Central memory CD8-positive, alpha-beta T cell (primary cell): ENCODE measurements around the gene TMEM91.

Experiments
- ATAC-seq: fragments of 150-1000 bp; cut with Tn5 transposase; replicated peaks from 2 replicates; pipeline ENCODE4 v1.10.0; 2022; ENCODE audit warnings: mild to moderate bottlenecking, moderate FRiP score, moderate number of reproducible peaks; ENCODE audit not compliant: poor library complexity, severe bottlenecking; ENCODE audit errors: extremely low read depth
- DNase-seq, 2 donors: peaks; one replicate each; pipeline ENCODE4 v3.0.0; 2021; ENCODE audit warnings: low spot score in 2 of 2
- H3K27ac Mint-ChIP-seq: one replicate; pipeline ENCODE4 v1.8.0; 2022; ENCODE audit warnings: low read depth, mild to moderate bottlenecking, moderate library complexity, mixed read lengths
- H3K27me3 Mint-ChIP-seq: one replicate; pipeline ENCODE4 v1.8.0; 2022; ENCODE audit warnings: mixed read lengths
- H3K36me3 Mint-ChIP-seq: one replicate; pipeline ENCODE4 v1.8.0; 2022; ENCODE audit warnings: mild to moderate bottlenecking, moderate library complexity, mixed read lengths; ENCODE audit not compliant: insufficient read depth
- H3K4me1 Mint-ChIP-seq: one replicate; pipeline ENCODE4 v1.8.0; 2022; ENCODE audit warnings: mixed read lengths
- H3K4me3 Mint-ChIP-seq: one replicate; pipeline ENCODE4 v1.8.0; 2022; ENCODE audit warnings: mild to moderate bottlenecking, moderate library complexity, mixed read lengths
- H3K9me3 Mint-ChIP-seq: one replicate; pipeline ENCODE4 v1.8.0; 2022; ENCODE audit warnings: mixed read lengths

Gene TMEM91

DNA sequence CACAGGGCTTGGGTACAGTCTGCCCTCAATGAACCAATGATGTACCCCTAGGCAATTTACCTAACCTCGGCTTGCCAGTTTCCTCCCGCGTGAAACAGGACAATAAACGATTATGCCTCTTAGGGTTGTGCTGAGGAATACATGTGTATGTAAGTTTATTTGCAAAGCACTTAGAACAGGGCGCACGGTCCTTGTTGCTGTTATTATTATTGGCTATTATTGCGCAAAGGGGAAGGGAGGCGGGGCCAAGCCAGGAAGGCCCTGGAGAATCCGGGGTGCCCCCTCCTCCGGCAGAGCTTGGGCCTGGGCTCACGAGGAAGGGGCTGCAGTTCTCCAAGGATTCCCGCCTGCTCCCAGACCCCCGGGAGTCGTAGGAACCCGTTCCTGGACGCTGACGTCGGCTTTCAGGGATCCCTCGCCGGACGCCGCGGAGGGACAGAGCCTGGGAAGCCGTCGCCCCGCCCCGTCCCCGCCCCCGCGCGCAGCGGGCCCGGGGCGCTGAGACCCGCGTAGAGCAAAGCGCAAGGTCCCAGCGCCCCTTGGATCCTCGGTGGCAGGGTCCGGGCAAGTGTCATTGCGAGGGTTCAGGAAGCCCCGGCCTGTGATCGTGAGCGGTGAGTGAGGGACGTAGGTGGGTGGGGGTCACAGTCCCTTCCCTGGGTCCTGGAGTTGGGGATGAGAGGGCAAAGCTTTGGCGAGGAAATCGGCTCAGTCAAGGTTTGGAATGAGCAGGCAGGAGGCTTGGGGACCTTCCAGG is at the start of gene TMEM91:
TMEM91 (plus strand) TSS at position 293 of the 757 bp plus-strand sequence. CDS start 1,777 bp downstream, outside the sequence.
- H3K27me3 Mint-ChIP-seq: no peaks in the 10 kb centered on the region
- ATAC-seq (peak; percentile 56), DNase-seq (no peak)
- no peaks in the 10 kb centered on the region for H3K9me3 Mint-ChIP-seq
- H3K36me3 Mint-ChIP-seq: peaks cover 4% of the 10 kb centered on the region
- H3K27ac Mint-ChIP-seq: peak within 1 kb of the TSS; percentile 29
- peak within 1 kb of the TSS; percentile 62 for H3K4me3 Mint-ChIP-seq
- H3K4me1 Mint-ChIP-seq: peaks cover 22% of the 10 kb centered on the region

DNA sequence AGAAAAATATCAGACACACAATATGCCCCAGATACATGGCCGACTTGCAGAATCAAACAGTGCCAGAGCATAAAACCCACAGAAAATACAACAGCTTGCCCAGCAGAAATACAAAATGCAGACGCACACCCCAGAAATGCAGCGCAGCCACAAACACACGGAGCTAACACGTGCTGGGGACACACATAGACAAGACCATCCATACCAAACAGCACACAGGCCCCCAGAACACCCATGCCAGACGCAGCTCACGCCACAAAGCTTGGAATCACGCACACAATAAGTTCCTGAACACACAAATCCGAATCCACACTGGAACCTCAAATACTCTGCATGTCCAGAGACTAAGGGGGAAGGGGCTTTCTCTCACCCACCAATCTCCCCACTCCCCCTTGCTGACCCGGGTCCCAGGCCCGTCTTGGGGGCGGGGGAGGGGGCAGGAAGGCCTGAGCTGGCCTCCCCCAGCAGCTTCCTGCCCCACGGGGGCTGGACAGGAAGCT is 49.2 kb upstream of the TMEM91 start:
- ATAC-seq (peak; percentile 5), DNase-seq (no peak)
- Mint-ChIP-seq H3K27ac (peak overlapping the region; percentile 96), H3K4me1 (peaks cover 78% of the 10 kb centered on the region), H3K27me3 (no peaks in the 10 kb centered on the region), H3K4me3 (peak overlapping the region; percentile 76), H3K36me3 (peaks cover 87% of the 10 kb centered on the region), H3K9me3 (no peaks in the 10 kb centered on the region)

DNA sequence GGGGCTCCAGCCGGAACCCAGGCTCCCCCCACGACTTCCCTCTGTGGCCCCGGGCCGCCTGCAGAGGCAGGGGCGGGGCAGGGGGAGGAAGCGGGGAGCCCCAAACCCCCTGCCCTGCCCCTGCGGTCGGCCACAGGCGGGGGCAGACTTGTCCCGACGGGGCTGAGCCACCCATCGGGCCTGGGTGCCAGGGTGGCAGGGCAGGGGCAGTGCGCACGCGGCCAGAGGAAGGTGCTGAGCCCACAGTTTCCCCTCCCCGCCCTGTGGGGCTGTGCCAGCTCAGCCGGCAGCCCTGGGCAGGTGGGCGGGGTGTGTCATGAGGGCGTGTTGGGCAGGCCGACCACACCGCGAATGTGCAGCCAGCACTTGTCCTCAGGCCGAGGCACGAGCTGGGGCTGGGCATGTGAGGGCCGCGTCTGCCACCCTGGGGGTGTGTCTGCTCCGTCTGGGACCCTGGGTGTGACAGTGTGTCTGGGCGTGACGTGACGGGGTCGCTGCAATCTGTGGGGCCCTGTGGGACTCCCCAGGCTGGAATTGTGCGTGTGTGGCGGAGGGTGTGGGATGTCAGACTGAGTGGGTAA is 48.7 kb upstream of the TMEM91 start:
- ATAC-seq (peak; percentile 72), DNase-seq (peak; percentile 82 to 95)
- H3K27ac Mint-ChIP-seq: peak overlapping the region; percentile 96
- peak overlapping the region; percentile 76 for H3K4me3 Mint-ChIP-seq
- H3K27me3 Mint-ChIP-seq: no peaks in the 10 kb centered on the region
- H3K36me3 Mint-ChIP-seq: peaks cover 87% of the 10 kb centered on the region
- H3K9me3 Mint-ChIP-seq: no peaks in the 10 kb centered on the region
- peaks cover 78% of the 10 kb centered on the region for H3K4me1 Mint-ChIP-seq

DNA sequence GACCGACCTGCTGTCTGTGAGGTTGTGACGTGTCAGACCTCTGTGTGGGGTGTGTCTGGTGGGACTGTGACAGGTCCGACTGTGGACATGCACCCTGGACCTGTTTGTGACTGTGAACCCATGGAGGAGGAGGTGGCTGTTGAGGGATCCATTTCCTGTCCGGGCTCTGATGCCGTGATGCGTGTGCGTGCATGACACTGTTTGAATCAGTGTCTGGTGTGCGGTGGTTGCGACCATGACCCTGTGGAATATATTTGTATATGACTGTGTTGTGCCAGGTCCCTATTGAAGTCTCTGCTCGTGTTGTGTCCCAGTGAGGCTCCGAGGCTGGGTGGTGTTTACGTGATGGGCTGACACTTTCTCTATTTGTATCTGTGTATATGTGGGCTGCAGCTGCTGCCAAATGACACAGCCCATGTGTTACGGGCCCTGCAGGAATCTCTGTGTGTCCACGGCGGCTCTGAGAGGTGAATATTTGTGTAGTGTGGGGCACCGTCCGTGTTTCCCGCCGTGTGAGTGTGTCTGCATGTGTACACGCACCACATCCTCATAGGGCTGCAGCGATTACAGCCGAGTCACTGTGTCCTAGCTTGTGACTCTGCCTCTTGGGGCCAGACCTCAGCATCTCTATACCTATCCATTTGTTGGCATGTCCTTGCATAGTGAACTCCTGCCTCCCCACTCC is 48.0 kb upstream of the TMEM91 start:
- peak overlapping the region; percentile 76 for H3K4me3 Mint-ChIP-seq
- peak overlapping the region; percentile 96 for H3K27ac Mint-ChIP-seq
- DNase-seq (peak in 1 of 2 donors; percentile 46), ATAC-seq (peak; percentile 42)
- peaks cover 76% of the 10 kb centered on the region for H3K4me1 Mint-ChIP-seq
- no peaks in the 10 kb centered on the region for H3K27me3 Mint-ChIP-seq
- H3K36me3 Mint-ChIP-seq: peaks cover 89% of the 10 kb centered on the region
- H3K9me3 Mint-ChIP-seq: no peaks in the 10 kb centered on the region

DNA sequence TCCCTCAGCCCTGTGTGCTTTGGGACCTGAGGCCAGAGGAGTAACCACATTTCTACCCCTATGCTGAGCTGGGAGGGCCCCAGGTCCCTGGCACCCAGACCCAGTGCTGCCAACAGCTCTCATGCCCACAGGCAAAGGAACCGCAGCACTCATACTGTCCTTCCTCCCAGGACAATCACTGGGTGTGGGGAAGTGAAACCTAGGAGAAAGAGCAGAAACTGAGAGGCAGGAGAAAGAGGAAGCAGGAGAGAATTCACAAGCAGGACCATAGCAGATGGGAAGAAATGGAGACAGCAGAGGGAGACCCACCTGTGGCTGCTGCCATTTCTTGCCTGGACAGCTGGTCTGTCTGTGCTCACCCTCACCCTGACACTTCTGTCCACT is 47.5 kb upstream of the TMEM91 start:
- Mint-ChIP-seq H3K9me3 (no peaks in the 10 kb centered on the region), H3K4me1 (peaks cover 75% of the 10 kb centered on the region), H3K4me3 (peak overlapping the region; percentile 76), H3K27me3 (no peaks in the 10 kb centered on the region), H3K36me3 (peaks cover 90% of the 10 kb centered on the region), H3K27ac (peak overlapping the region; percentile 96)
- ATAC-seq: no peak
- no peak for DNase-seq

DNA sequence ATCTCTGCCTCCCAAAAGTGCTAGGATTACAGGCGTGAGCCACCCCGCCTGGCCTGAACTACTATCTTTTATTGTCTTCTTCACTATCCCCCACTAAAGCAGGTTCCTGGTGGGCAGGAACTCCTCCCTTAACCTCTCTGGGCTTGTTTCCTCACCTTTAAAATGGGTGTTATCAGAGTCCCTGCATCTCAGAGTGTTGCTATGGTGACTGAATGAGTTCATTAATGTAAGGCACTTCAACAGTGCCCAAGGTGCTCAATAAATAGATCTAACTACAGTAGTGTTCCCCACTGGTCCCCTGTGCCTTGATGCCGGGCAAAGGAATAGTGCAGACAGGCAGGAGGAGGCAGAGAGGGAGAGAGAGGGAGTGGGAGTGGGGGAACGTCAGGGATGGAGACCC is 45.9 kb upstream of the TMEM91 start:
- no peak for DNase-seq
- peaks cover 88% of the 10 kb centered on the region for H3K36me3 Mint-ChIP-seq
- no peaks in the 10 kb centered on the region for H3K27me3 Mint-ChIP-seq
- H3K27ac Mint-ChIP-seq: peak overlapping the region; percentile 92
- H3K4me3 Mint-ChIP-seq: peak overlapping the region; percentile 58
- peaks cover 69% of the 10 kb centered on the region for H3K4me1 Mint-ChIP-seq
- no peaks in the 10 kb centered on the region for H3K9me3 Mint-ChIP-seq
- ATAC-seq: no peak

- Mint-ChIP-seq H3K4me3 (peak overlapping the region; percentile 58), H3K27ac (peak overlapping the region; percentile 92)
Measured at GRCh38 chr19:41330946-41331678, 45.2 kb upstream of the TMEM91 start.

GRCh38 chr19:41332000-41332399 is 44.3 kb upstream of the TMEM91 start:
- DNase-seq: no peak
- Mint-ChIP-seq H3K27ac (peak overlapping the region; percentile 92), H3K4me1 (peaks cover 55% of the 10 kb centered on the region), H3K36me3 (peaks cover 90% of the 10 kb centered on the region), H3K4me3 (peak overlapping the region; percentile 58), H3K27me3 (no peaks in the 10 kb centered on the region), H3K9me3 (no peaks in the 10 kb centered on the region)
- no peak for ATAC-seq

More at GRCh38 chr19:41330946-41331678, 45.2 kb upstream of the TMEM91 start:
- DNase-seq: no peak
- ATAC-seq: no peak
- no peaks in the 10 kb centered on the region for H3K9me3 Mint-ChIP-seq
- H3K36me3 Mint-ChIP-seq: peaks cover 92% of the 10 kb centered on the region
- peaks cover 64% of the 10 kb centered on the region for H3K4me1 Mint-ChIP-seq
- no peaks in the 10 kb centered on the region for H3K27me3 Mint-ChIP-seq

DNA sequence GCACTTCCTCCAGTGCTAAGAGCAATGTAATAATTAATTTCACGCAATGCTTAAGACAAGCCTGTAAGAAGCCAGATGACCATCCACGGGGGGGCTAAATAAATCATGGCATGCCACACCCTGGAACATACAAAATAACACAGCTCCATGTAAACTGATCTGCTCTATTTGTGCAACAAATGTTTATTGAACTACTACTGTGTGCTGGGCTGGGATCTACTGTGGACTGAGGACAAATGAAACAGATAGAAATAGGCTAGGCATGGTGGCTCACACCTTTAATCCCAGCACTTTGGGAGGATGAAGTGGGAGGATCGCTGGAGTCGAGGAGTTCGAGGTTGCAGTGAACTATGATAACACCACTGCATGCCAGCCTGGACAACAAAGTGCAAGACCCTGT is 43.9 kb upstream of the TMEM91 start:
- Mint-ChIP-seq H3K4me3 (peak overlapping the region; percentile 58), H3K27ac (peak overlapping the region; percentile 92), H3K27me3 (no peaks in the 10 kb centered on the region), H3K9me3 (no peaks in the 10 kb centered on the region), H3K4me1 (peaks cover 53% of the 10 kb centered on the region), H3K36me3 (peaks cover 91% of the 10 kb centered on the region)
- DNase-seq (no peak), ATAC-seq (no peak)

- no peak for DNase-seq
- Mint-ChIP-seq H3K4me1 (peaks cover 41% of the 10 kb centered on the region), H3K27ac (no peak overlapping the region), H3K9me3 (no peaks in the 10 kb centered on the region), H3K36me3 (peaks cover 91% of the 10 kb centered on the region), H3K4me3 (no peak overlapping the region), H3K27me3 (no peaks in the 10 kb centered on the region)
- no peak for ATAC-seq
Measured at GRCh38 chr19:41334793-41335192, 41.5 kb upstream of the TMEM91 start.

DNA sequence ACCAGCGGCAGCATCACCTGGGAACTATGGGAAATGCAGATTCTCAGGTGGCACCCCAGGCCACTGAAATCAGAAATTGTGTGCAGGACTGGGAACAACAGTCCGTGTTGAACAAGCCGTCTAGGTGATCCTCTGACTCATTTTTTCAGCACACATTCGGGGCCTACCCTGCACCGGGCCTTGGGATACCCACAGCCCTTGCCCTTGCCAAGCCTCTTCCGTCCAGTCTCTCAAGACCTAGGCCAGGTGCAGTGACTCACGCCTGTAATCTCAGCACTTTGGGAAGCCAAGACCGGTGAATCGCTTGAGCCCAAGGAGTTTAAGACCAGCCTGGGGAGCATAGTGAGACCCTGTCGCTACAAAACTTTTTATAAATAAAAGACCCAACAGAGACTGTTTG is 40.9 kb upstream of the TMEM91 start:
- Mint-ChIP-seq H3K4me3 (no peak overlapping the region), H3K27me3 (no peaks in the 10 kb centered on the region), H3K36me3 (peaks cover 91% of the 10 kb centered on the region), H3K9me3 (no peaks in the 10 kb centered on the region), H3K27ac (no peak overlapping the region), H3K4me1 (peaks cover 37% of the 10 kb centered on the region)
- no peak for ATAC-seq
- no peak for DNase-seq

GRCh38 chr19:41339936-41340335 is 36.4 kb upstream of the TMEM91 start:
- ATAC-seq (no peak), DNase-seq (no peak)
- Mint-ChIP-seq H3K9me3 (no peaks in the 10 kb centered on the region), H3K4me3 (peak overlapping the region; percentile 32), H3K36me3 (peaks cover 94% of the 10 kb centered on the region), H3K27ac (peak overlapping the region; percentile 49), H3K4me1 (peaks cover 37% of the 10 kb centered on the region), H3K27me3 (no peaks in the 10 kb centered on the region)
